ENCODE measurements around the gene RTL1.

The RTL1 gene

DNA sequence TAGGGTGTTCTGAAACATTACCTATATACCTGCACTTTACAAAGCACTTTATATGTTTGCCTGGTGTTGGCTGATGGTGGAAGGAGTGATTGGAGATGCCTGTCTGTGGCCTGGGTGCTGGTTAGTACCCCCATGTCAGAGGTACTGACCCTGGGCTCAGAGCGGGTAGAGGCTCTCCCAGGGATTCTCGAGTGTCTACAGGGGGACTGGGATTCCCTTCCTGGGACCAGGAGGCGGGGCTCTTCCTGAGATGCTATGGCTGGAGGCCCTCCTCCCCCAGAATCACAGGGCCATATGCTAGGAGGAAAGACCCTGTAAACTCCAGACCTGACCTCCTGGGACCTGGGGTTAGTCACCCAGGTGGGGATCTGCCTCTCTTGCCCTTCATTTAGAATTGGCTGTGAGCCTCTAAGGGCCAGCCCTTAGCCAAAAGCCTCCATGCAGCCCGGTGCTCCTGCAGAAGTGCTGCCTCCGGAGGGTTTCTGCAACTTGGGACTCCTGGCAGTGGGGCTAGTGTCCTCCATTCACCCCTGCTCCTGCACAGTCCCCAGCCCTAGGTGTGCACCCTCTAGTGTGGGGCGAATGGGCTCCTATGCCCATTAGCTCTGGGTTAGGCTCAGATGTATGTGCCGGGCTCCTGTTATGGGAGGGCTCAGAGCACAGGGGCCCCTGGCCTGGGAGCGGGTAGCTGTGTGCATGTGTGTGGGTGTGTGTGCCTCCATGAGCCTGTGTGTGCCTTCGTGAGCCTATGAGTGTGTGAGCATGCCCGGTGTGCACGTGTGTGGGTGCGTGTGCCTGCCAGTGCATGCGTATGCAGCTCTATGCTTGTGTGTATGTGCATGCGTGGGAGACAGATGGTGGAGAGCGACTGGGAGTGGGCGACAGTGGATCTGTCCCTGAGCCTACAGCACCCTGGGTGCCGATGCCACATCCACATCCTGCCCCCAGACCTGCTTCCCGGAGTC is 36.6 kb downstream of the RTL1 start:
- DNase-seq = no peak

DNA sequence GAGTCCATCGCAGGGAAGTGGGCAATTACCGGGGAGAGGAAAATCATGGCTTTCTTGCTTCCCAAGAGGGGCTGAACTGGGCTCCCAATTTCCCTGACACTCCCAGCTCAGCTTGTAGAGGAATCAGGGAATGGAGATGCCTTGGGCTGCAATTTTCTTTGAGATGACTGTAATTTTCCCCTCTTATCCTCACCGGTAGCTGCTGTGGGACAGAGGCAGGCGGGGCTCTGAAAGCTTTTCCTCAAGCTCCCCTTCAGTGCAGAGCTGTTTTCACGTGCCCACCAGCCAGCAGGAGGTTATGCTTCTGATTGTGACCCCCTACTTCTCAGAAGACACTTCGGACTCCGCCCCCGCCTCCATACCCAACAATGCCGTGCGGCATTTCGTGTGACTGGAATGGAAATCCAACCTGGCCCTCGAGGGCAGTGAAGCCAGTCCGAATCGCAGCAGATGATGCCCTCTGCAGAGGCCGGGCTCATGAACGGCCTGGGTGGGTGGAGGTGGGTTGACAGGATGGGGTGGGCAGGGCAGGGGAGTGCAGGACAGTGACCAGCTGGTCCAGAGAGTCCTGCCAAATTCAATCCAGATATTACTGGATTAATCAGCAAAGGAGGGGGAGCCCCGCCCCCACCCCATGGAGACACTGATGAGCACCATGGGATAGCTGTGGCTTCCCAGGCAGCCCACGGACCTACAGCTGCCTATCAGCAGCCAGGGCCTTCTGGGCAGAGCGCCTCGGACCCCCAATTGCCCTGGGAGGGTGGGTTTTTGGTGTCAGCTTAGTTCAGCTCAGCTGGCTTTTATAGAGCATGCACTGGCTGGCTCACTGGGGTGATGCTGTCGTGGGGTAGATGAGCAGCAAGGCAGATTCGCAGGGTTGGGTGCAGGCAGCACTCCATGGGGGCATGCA is 37.6 kb downstream of the RTL1 start:
- DNase-seq = no peak

DNA sequence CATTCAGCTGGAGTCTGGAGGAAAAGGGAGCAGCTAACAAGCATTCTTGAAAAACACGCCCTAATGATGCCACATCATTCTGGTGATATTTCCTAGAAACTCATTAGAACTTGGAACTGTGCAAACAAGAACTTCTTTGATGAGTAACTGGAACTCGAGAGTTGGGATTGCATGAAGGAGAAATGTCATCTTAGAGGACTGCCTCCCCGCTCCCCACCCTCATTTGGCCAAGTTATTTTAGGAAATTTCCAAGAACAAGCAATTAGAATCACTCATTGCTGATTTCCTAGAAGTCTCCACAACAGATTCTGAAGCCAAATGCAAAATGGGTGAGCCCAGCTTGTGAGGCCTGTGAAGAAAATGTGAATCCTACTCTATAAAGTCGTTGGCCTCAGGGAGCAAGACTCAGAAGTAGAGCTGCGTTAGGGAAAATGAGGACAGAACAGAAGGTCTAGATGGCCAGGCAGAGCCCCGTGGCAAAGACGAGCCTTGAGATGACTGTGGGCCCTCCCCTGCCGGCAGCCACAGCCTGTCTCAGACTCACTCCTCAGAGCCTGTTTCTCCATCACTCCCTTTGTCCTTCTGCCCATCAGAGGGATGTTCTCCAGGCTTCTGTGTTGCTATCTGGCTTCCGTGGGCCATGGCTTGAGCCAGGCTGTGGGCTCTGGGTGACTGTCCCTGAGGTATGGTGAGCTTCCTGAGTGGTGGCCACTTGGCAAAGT is 38.4 kb downstream of the RTL1 start:
- no peak for DNase-seq

DNA sequence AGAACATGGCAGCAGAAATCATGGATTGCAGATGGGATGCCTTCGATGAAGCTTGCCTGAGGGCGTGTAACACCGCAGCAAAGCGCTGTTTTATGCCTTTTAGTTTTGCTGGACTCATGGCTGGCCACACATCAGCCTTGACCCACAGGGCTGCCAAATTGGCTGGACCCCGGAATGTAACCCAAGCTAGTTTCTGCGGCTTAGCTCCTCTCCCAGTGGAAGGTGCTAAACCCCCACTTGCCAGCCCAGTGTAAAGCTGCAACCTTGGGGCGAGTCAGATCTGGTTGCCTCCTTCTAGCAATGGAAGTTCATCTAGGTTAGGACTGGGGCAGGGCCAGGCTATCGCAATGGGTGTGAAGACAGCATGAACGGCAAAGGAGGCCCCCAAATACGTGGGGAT is 39.3 kb downstream of the RTL1 start:
- DNase-seq = no peak

DNA sequence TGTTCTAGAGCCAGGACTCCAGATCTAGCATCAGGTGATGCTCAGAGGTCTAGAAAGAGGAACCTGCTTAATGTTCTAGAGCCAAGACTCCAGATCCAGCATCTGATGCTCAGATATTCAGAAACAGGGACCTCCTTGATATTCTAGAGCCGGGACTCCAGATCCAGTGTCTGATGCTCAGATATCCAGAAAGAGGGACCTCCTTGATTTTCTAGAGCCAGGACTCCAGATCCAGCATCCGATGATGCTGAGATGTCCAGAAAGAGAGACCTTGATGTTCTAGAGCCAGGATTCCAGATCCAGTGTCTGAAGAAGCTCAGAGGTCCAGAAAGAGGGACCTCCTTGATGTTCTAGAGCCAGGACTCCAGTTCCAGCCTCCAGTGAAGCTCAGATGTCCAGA is 40.7 kb downstream of the RTL1 start:
- DNase-seq = no peak

DNA sequence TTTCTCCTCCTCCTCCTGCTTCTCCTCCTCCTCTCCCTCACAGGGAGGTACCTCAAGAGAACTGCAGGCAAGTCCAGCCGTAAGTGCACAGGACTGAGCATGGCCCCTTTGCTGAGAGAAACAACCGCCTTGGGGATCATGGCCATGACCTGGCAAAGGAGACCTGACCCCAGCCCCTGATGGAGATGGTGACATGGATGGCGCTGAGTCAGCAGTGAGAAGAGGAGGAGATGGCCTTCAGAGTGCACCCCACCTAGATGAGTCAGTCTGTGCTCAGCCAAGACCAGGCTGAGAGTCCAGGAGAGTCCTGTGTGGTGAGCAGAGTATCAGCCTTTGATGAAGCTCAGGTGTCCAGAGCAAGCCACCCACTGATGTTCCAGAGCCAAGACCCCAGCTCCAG is 41.2 kb downstream of the RTL1 start:
- DNase-seq = no peak

DNA sequence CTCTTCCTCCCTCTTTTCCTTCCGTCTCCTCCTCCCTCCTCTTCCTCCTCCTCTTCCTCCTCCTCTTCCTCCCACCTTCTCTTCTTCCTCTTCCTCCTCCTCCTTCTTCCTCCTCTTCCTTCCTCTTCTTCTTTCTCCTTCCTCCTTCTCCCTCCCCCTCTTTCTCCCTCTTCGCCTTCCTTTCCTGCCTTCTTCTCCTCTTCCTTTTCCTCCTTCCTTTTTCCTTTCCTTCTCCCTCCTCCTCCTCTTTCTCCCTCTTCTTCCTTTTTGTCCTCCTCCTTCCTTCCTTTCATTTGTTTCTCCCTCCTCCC is 41.6 kb downstream of the RTL1 start:
- DNase-seq = no peak

DNA sequence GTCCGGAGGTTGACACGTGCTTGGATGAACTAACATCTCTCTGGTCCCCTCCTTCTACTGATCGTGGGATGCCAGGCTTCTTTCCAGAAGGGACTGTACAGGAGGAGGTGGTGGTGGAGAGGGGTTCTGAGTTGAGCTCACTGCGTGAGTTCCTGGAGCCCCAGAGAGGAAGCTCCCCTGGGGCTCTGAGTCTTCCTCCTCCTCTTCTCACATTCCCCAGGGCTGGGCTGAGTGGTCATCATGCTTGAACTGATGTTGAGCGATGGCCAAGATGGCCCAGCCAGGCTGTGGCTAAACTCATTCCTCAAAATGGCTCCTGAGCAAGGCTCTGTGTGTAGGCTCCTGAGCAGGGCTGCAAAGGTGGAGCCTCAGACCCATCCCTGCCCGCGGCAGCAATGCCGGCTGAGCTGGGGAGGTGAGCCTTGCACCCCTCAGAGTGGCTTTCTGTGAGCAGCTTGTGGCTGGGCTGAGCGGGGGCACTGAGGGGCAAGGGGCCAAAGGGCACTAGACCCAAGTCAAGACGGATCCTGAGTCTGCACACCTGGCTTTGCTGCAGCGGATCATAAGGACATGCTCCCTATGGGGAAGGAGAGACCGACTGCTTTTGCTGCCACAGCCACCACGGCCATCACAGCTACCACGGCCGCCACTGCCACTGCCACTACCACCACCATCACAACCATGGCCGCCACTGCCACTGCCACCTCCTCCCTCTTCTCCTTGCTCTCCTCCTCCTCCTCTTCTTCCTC is 42.2 kb downstream of the RTL1 start:
- DNase-seq = no peak

DNA sequence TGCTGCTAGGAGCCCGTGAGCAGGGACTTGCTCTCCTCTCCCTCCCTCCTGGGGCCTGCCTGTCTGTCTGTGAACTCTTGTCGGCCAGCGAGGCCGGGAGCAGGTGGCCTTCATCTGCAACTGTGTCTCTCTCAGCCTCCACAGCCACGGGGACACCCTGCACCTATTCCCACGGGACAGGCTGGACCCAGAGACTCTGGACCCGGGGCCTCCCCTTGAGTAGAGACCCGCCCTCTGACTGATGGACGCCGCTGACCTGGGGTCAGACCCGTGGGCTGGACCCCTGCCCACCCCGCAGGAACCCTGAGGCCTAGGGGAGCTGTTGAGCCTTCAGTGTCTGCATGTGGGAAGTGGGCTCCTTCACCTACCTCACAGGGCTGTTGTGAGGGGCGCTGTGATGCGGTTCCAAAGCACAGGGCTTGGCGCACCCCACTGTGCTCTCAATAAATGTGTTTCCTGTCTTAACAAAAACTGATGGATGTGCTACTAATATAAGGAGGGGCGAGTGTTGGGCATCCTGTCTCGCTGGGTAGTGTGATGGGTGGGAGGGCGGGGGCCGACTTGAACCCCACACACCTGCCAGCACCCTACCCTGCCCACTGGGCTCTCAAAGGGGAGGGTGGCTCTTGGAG is 42.9 kb downstream of the RTL1 start:
- no peak for DNase-seq

DNA sequence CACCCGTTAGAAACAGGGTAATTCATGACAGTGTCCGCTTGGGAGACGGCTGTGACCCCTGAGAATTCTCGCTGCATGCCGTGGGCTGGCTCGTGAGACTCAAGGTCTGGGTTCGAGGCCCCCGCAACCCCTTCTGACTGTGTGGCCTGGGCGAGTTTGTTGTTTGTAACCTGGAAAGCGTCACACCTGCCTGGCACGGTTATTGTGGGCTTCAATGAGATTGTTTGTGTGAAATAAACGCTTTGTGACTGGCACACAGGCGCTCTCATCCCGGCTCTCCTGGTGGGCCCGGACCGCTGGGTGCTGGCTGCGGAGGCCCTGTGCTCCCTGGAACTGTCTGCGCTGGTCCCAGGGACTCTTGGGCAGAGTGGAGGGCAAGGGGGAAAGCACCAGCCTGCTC is 43.7 kb downstream of the RTL1 start:
- no peak for DNase-seq

DNA sequence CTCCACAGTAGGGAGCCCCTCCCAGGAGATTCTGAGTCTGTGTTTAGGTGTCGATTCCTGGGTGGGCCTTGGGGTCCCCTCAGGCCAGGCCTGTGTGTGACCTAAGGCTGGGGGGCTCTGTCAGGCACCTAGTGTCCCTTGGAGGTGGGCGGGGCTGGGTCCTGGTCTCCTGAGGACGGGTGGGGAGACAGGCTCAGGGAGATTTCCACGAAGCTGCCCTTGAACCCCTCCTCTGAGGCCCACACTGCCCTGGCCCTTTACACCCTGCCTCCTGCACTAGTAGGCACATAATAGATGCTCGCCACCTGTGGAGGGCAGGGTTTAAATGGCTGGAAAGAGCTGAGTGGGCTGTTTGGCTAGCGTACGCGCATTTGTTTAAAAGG is 44.7 kb downstream of the RTL1 start:
- DNase-seq = no peak

DNA sequence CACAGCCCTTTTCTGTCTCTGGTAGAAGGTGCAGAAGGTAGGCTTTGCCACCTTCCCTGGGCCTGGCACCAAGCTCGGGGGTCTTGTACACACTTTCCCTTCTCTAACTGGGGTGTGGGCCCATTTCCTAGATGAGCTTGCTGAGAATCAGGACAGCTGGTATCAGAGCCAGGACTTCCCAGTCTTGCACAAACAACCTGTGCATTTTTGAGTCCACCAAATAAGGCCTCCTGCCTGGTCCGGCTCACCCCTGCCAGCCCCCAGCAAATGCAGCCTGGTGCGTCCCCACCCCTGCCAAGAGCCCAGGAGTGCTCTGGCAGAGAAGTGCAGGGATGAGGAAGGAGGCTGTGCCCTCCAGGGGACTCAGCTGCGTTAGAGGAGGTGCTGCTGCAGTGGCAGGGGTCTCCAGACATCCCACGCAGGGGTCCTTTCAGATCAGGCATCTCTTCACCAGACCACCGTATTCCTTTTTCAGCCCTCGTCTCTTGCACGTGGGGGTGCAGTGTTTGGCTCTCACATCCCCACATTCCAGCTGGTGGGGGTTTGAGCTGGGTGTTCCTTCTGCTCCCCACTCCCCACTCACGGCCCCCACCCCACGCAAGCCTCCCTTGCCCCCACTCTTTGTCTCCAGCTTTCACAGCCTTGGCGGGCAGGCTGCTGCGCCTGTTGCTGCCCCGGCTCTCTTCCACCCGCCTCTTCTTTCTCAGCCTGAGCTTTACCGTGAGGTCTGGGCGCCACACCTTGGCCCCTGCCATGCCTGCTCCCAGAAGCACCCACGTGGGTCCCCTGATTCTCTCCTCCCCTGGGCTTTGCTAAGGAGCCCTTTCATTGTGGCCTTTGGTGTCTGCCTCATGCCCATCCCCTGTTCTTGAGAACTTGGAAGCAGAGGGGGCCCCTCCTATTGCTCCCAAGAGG is 45.3 kb downstream of the RTL1 start:
- DNase-seq = no peak

DNA sequence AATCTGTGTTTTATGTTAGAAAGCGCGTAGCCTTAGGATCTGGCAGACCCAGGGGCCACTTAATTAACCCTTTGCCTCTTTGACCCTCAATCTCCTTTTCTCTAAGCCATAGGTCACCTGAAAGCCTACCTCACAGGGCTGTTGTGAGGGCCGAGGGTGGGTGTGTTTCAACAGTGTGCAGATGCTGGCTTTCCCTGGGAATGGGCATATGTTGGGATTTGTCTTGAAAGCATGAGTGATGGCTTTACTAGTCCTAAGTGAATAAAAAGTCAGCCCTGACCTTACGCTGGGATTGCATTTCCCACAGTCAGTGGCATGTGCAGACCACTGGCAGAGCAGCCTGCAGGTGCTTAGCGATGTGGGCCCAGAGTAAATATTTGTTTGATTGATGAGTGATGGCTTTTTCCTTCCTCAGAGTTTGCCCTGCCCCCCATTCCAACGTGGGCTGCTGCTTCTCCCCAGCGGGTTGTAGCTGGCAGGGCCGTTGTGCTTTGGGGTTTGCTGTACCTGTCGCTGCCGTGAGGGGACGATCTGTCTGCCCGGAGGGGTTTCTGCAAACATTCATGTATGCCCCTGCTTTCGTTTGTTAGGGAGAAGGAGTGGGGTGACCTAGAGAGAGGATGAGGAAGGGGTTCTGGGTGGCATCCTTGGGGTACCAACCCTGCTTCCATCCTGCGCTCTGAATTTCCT is 46.1 kb downstream of the RTL1 start:
- DNase-seq = no peak

DNA sequence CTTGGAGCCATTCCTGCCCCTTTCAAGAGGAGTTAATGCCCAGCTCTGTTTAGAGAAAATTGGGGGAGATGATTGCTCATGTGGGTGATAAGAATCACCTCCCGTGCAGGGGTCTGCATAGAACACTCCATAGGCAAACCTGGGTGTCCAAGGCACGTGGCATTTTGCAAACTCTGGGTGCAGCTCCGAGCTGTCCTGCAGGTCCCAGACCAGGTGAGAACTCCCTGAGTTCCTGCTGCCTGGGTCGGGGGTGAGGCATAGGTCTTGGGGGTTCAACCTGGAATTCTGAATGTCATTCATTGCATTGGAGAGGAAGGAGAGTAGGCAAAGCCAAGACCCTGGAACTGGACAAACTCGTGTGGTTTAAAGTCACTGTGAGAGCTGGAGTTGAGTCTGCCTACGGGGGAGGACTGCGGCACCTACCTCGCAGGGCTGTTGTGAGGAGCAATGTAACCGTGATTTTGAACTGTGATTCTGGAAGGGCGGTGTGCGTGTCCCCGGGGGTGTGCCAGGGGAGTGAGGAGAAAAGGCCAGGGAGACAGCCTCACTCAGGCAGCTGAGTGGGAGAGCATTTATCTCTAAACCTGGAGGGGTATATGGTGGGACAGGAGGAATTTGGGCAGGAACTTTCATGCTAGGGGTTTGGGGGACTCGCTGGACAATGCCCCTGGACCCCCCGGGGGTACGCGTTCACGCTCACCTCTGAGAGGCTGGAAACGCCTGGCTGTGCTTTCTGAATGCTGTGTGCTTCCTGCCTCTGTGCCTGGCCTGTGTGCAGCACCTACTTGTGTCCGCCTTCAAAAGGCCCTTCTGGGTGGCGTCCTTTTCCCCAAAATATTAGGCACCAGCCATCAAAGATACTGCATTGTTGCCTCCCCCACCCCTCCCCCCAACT is 47.2 kb downstream of the RTL1 start:
- DNase-seq = no peak

DNA sequence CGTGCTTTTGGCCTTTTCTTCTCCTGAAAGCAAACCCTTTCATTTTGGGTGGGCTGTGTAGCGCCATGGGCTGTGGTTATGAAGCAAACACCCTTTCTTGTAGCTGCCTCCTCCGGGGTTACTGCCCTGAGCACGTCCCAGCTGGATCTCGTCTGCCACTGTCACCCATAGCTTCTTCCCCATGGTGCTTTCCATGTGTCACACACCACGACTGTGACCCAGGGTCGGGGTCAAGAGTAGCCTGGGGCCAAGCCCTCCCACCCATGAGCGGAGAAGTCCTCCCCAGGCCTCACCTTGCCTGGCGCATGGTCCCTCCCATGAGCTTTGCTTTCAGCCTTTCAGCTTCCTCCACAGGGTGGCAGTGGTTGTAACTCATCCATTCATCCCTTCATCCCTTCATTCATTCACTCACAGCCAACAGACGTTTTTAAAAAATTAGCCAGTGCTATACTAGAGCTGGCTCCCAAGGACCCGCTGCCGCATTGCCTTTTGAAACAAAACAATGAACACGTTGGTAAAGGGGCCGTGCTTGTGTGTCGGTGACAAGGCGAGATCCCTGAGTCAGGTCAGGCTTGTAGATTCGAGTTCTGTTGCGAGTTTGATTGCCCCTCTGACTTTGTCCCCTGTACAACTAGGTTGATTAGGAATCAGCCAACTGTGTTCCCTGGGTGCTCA is 48.1 kb downstream of the RTL1 start:
- no peak for DNase-seq

DNA sequence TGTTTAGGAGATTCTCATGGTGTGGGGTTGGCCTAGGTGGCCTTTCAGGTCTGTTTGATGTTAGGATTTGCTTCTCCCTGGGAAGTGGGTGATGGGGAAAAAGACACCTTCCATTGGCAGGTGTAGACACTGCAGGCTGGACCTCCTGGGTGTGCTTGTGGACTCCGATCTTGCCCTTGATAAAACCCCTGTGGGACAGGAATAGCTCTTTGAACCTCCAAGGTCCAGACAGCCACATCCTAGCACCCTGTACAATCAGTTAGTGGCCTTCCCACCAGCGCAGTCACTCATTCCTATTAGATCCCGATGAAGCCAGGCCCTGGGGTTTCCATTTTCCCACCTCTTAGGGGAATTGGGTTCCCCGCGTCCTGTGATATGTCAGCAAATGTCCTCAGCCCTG is 49.1 kb downstream of the RTL1 start:
- no peak for DNase-seq

DNA sequence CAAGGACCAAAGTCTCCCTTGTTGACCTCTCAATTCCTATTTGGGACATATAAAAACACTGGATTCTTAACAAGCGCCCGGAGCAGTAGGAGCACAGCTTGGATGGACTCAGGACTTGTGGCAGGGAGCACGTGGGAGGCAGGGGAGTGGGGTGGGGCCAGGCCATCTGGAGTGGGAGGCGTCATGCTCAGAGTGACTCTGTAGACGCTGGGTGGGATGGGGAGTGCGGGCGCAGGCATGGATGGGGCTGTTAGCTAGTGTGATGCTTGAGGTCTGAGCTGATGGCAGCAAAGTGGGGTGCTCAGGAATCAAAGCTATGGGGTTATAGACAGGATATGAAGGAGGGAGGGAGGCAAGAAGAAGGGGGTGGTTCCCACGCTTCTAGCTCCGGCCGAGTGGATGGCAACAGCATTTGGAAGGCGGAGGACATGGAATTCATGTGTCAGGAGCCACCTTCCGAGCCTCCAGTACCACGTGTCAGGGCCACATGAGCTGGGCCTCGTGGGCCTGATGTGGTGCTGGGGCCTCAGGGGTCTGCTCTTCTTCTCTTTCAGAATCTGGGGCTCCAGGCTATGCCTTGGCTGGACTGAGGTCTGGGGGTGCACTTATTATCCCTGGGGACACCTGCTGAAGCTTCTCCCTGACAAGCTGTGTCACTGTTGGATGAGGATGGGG is 51.4 kb downstream of the RTL1 start:
- DNase-seq = no peak

DNA sequence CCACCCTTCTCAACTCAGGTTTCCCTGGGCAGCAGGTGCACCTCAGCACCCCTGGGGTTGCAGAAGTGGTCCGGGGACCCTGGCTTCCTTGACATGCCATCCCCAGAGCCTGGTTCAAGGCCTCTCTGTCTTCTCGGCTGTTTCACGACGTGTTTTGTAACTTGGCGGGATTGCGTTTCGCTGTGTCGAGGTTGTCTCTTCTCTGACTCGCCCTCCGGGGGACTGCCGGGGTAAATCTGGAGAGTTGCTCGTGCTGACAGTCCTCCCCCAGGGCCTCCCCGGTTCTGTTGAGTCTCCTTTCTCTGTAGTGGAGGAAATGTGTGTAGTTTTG is 52.0 kb downstream of the RTL1 start:
- no peak for DNase-seq

Measured in right kidney (tissue), 1 donor.